GM12872 (cell line): ENCODE data around the gene TMCO6.

ENCODE experiments used
- CTCF ChIP-seq: IDR thresholded peaks from 3 replicates; pipeline ENCODE4 v1.5.1; 2011; ENCODE audit warnings: low read depth, mild to moderate bottlenecking, low read length, moderate library complexity; ENCODE audit not compliant: insufficient read depth

The TMCO6 gene

GRCh38 chr5:140639148-140639981 is at the start of gene TMCO6:
Gene TMCO6, plus strand, starts transcription at chr5:140639451. Its CDS starts 77 bp downstream, at chr5:140639528.
- peak; percentile 81 for TF ChIP-seq CTCF

- TF ChIP-seq CTCF: no peak
These were observed 48.4 kb upstream of the TMCO6 start for GRCh38 chr5:140590861-140591260.

- TF ChIP-seq CTCF: no peak
These were observed 47.4 kb upstream of the TMCO6 start for GRCh38 chr5:140591747-140592372.

GRCh38 chr5:140594169-140594568 is 45.1 kb upstream of the TMCO6 start:
- no peak for TF ChIP-seq CTCF

DNA sequence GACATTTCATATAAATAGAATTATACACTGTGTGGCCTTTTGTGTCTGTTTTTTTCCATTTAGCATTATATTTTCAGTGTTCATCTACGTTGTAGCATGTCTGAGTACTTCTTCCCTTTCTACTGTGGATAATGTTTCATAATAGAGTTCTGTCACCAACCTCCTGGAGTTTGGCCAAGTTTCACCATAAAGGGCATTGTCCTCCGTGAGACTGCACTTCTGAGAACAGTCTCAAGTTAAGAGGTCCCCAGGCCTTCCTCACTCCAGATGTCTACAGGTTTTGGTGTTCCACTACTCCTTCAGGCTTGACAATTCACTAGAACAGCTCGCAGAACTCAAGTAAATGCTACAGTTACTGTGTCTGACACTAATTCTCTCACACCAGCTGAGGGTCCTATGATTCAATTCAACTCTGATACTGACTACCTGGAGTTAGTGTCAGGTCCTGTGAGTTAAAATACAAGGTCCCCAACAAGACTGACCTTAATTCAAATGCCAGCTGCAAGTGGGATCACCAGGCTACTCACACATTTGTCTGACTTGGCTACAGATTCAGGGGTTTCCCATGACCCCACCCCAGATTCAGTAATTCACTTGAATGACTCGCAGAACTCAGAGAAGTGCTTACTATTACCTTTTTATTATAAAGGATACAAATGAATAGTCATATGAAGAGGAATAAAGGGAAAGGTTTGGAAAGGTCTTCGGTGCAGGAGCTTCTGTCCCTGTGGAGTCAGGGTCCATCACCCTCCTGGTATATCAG is 43.5 kb upstream of the TMCO6 start:
- no peak for TF ChIP-seq CTCF

- TF ChIP-seq CTCF: no peak
These were observed 42.9 kb upstream of the TMCO6 start for GRCh38 chr5:140596321-140596741.

GRCh38 chr5:140598836-140599235 is 40.4 kb upstream of the TMCO6 start:
- no peak for TF ChIP-seq CTCF
